GM18867 (cell line): ENCODE measurements around the gene ABHD6.
"Not testable (repeated sequence)": the region's sequence is repeated elsewhere in the genome, so short reads cannot be mapped to it uniquely, and the experiment has no call there.

Source experiments
- ATAC-seq: cut with Tn5 transposase; IDR thresholded peaks from one replicate; pipeline ENCODE4 v1.9.1; 2021; ENCODE audit warnings: mild to moderate bottlenecking, moderate library complexity; ENCODE audit not compliant: unreplicated experiment

The ABHD6 gene

GRCh38 chr3:58242340-58242739 lies 4.7 kb downstream of the ABHD6 start:
- no peak for ATAC-seq

- not testable (repeated sequence) for ATAC-seq
Observed at GRCh38 chr3:58242860-58243259, 5.3 kb downstream of the ABHD6 start.

- ATAC-seq = no peak
Observed at GRCh38 chr3:58243976-58244585, 6.5 kb downstream of the ABHD6 start.

- ATAC-seq = no peak
Observed at GRCh38 chr3:58246148-58247047, 8.8 kb downstream of the ABHD6 start.

- no peak for ATAC-seq
Observed at GRCh38 chr3:58249358-58250092, 11.9 kb downstream of the ABHD6 start.

GRCh38 chr3:58250093-58250707 lies 12.6 kb downstream of the ABHD6 start:
- no peak for ATAC-seq

GRCh38 chr3:58251631-58252035 lies 14.0 kb downstream of the ABHD6 start:
- ATAC-seq = no peak

GRCh38 chr3:58254144-58254543 lies 16.6 kb downstream of the ABHD6 start:
- no peak for ATAC-seq

GRCh38 chr3:58256061-58256460 lies 18.5 kb downstream of the ABHD6 start:
- ATAC-seq = no peak

GRCh38 chr3:58256511-58256910 lies 18.9 kb downstream of the ABHD6 start:
- ATAC-seq = no peak

- no peak for ATAC-seq
Observed at GRCh38 chr3:58258392-58259055, 20.9 kb downstream of the ABHD6 start.

GRCh38 chr3:58260261-58260731 lies 22.7 kb downstream of the ABHD6 start:
- ATAC-seq = no peak

GRCh38 chr3:58260733-58261132 lies 23.1 kb downstream of the ABHD6 start:
- no peak for ATAC-seq

- no peak for ATAC-seq
Observed at GRCh38 chr3:58261954-58262666, 24.5 kb downstream of the ABHD6 start.

GRCh38 chr3:58266577-58266976 lies 29.0 kb downstream of the ABHD6 start:
- ATAC-seq = no peak

GRCh38 chr3:58267543-58267942 lies 30.0 kb downstream of the ABHD6 start:
- ATAC-seq = not testable (repeated sequence)

- ATAC-seq = no peak
Observed at GRCh38 chr3:58269356-58269755, 31.8 kb downstream of the ABHD6 start.

GRCh38 chr3:58270485-58270884 lies 32.9 kb downstream of the ABHD6 start:
- ATAC-seq = no peak

- no peak for ATAC-seq
Observed at GRCh38 chr3:58271901-58272501, 34.4 kb downstream of the ABHD6 start.
